ENCODE measurements around the gene FAXDC2. TPM values are rescaled to one million over a fixed set of nuclear protein-coding genes. Genes with fewer than 3 reads are reported as not detected.

The FAXDC2 gene
- total RNA-seq, 1 donor from 2014 or later: 3.6 TPM

GRCh38 chr5:154783774-154784460 is 66.5 kb downstream of the FAXDC2 start:
- H3K36me3 Mint-ChIP-seq (ENCODE audit: low read depth, unreplicated experiment): peaks cover 2% of the 10 kb centered on the region
- Histone ChIP-seq H3K79me2 (ENCODE audit: insufficient read depth, low read length) (peaks cover 99% of the 10 kb centered on the region), H3K4me3 (ENCODE audit: insufficient read depth, low read depth, low read length) (no peak overlapping the region), H3K9ac (ENCODE audit: low read length) (no peak overlapping the region), H3K36me3 (ENCODE audit: insufficient read depth, low read length) (no peaks in the 10 kb centered on the region), H3K9me3 (ENCODE audit: insufficient read depth, low read depth, low read length) (no peaks in the 10 kb centered on the region), H3K4me2 (ENCODE audit: low read length) (no peak overlapping the region), H4K20me1 (ENCODE audit: insufficient read depth, low read length) (peaks cover 98% of the 10 kb centered on the region), H3K4me1 (ENCODE audit: insufficient read depth, low read length) (peaks cover 11% of the 10 kb centered on the region), H3K27me3 (ENCODE audit: insufficient read depth, low read length) (no peaks in the 10 kb centered on the region), H2AFZ (ENCODE audit: low read depth, low read length) (no peak overlapping the region), H3K27ac (ENCODE audit: low read depth, low read length) (no peak overlapping the region)
- TF ChIP-seq EZH2 (IDR thresholded peaks at IDR 0.05; ENCODE audit: insufficient read depth, low read length) (no peak), CTCF (IDR thresholded peaks at IDR 0.05; ENCODE audit: insufficient read depth, low read depth, low read length) (no peak)
- DNase-seq (ENCODE audit: low read depth): peak; percentile 56
- peak overlapping the region; percentile 64 for H3K27ac Mint-ChIP-seq (ENCODE audit: unreplicated experiment)
- H3K9me3 Mint-ChIP-seq (ENCODE audit: unreplicated experiment): peaks cover 2% of the 10 kb centered on the region
- peaks cover 53% of the 10 kb centered on the region for H3K4me1 Mint-ChIP-seq (ENCODE audit: low read depth, unreplicated experiment)
- FAIRE-seq: no peak
- H3K27me3 Mint-ChIP-seq (ENCODE audit: low read depth, unreplicated experiment): no peaks in the 10 kb centered on the region
- no peak overlapping the region for H3K4me3 Mint-ChIP-seq (ENCODE audit: unreplicated experiment)

GRCh38 chr5:154782812-154783592 is 67.4 kb downstream of the FAXDC2 start:
- Histone ChIP-seq H3K27ac (ENCODE audit: low read depth, low read length) (no peak overlapping the region), H3K4me2 (ENCODE audit: low read length) (no peak overlapping the region), H3K9me3 (ENCODE audit: insufficient read depth, low read depth, low read length) (no peaks in the 10 kb centered on the region), H3K4me3 (ENCODE audit: insufficient read depth, low read depth, low read length) (no peak overlapping the region), H2AFZ (ENCODE audit: low read depth, low read length) (no peak overlapping the region), H3K27me3 (ENCODE audit: insufficient read depth, low read length) (no peaks in the 10 kb centered on the region), H3K79me2 (ENCODE audit: insufficient read depth, low read length) (peaks cover 99% of the 10 kb centered on the region), H3K4me1 (ENCODE audit: insufficient read depth, low read length) (peaks cover 13% of the 10 kb centered on the region), H3K36me3 (ENCODE audit: insufficient read depth, low read length) (no peaks in the 10 kb centered on the region), H3K9ac (ENCODE audit: low read length) (no peak overlapping the region), H4K20me1 (ENCODE audit: insufficient read depth, low read length) (peaks cover 98% of the 10 kb centered on the region)
- Mint-ChIP-seq H3K9me3 (ENCODE audit: unreplicated experiment) (peaks cover 2% of the 10 kb centered on the region), H3K4me3 (ENCODE audit: unreplicated experiment) (peak overlapping the region; percentile 8), H3K4me1 (ENCODE audit: low read depth, unreplicated experiment) (peaks cover 49% of the 10 kb centered on the region), H3K36me3 (ENCODE audit: low read depth, unreplicated experiment) (peaks cover 2% of the 10 kb centered on the region), H3K27ac (ENCODE audit: unreplicated experiment) (peak overlapping the region; percentile 42), H3K27me3 (ENCODE audit: low read depth, unreplicated experiment) (no peaks in the 10 kb centered on the region)
- FAIRE-seq (no peak), DNase-seq (ENCODE audit: low read depth) (no peak)
- TF ChIP-seq EZH2 (IDR thresholded peaks at IDR 0.05; ENCODE audit: insufficient read depth, low read length) (no peak), CTCF (IDR thresholded peaks at IDR 0.05; ENCODE audit: insufficient read depth, low read depth, low read length) (no peak)
